NCI-H446 treated with DMSO at 0.1 percent for 48 hours (cell line): ENCODE measurements around the gene SHLD1.

Experiments used
- DNase-seq: peaks from one replicate; lab custom pipeline; 2025; lab: John Stamatoyannopoulos, UW

The SHLD1 gene

GRCh38 chr20:5893052-5893451 is 142.9 kb downstream of the SHLD1 start:
- no peak for DNase-seq

GRCh38 chr20:5893621-5894020 is 143.4 kb downstream of the SHLD1 start:
- DNase-seq, result no peak

GRCh38 chr20:5895626-5896025 is 145.4 kb downstream of the SHLD1 start:
- no peak for DNase-seq

- DNase-seq, result no peak
These were observed 149.2 kb downstream of the SHLD1 start for GRCh38 chr20:5899444-5899843.

- DNase-seq, result no peak
These were observed 150.7 kb downstream of the SHLD1 start for GRCh38 chr20:5900908-5901307.

GRCh38 chr20:5908981-5909380 is 158.8 kb downstream of the SHLD1 start:
- no peak for DNase-seq

GRCh38 chr20:5910186-5910585 is 160.0 kb downstream of the SHLD1 start:
- DNase-seq, result no peak

- no peak for DNase-seq
These were observed 163.0 kb downstream of the SHLD1 start for GRCh38 chr20:5913166-5913565.
